Anterior cingulate cortex (tissue), 58 donors: ENCODE measurements around the gene INHBB.
A peak's percentile ranks its signal among the peaks of the same experiment; 100 is the strongest.

Experiments used
- DNase-seq, 58 donors: peaks; one replicate each; lab custom pipeline; 2025; lab: John Stamatoyannopoulos, UW

The INHBB gene

DNA sequence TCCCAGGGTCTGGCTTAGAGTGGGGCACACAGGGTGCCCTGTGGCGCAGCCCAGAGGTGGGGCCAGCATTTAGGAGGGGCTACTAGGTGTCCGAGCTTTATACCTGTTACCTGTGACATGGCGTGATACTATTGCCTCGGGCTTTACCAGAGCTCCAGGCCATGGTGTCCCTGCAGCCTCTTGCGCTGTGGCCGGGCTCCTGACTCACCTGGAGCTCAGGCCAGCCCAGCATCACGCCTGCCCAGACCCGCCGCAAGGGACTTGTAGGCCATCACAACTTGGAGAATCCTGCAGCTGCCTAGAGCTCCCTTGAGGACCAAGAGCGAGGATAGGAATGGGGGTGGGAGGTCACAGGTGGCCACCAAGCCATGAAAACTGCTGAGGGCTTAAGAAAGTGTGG is 8.0 kb downstream of the INHBB start:
- DNase-seq = no peak

DNA sequence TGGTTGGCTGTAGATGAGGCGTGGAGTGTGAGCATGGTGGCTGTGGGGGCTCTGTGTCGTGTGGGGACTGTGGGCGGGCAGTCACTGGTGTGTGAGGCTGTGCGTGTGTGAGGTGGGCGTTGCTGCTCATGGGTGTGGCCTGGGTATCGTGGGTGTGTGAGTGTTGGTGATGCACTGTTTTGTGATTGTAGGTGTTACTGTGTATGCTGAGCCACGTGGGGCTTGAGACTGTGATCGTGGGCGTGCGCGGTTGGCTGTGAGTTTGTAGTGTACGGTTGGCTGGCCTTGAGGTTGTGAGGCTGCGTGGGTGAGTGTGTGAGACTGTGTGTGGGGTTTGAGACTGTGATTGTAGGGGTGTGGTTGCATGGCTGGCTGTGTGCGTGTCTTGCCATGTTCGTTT is 8.5 kb downstream of the INHBB start:
- DNase-seq = peak in 14 of 58 donors; percentile 12 to 58 (median 26)

DNA sequence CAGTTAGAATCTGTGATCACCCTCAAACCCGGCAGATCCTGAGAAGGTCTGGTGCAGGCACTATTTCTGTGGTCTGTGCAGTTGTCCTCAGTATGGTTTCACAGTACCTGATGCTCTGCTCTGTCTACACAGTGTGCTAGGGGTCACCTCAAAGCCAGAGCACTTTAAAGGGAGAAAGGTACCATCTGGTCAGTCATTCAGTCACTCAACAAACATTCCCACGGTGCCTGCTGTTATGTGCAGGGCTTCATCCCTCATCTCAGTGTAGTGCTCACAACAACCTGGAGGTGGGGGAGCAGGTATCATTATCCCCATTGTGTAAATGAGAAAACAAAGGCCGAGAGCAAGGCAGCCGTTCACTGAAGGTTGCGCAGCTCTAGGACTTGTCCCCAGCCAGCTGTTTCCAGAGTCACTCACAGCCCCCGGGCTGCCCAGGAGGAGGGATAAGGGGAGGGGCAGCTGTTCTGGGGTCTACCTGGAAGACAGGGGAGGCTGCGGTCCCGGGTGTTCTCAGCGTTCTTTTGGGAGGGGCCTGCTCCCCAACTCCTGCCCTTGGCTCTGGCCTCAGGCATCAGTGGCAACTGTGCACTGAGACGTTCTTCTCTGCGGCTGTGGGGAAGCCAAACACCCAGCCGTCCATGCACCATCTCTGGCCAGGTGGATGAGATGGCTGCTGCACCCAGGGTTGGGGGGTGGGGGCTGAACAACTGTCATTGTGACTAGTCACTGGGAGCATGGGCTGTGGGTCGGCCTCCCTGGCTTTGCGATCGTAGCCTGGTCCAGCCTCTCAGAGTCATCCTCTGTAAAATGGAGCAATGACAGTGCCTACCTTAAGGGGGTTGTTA is 9.2 kb downstream of the INHBB start:
- DNase-seq = no peak

DNA sequence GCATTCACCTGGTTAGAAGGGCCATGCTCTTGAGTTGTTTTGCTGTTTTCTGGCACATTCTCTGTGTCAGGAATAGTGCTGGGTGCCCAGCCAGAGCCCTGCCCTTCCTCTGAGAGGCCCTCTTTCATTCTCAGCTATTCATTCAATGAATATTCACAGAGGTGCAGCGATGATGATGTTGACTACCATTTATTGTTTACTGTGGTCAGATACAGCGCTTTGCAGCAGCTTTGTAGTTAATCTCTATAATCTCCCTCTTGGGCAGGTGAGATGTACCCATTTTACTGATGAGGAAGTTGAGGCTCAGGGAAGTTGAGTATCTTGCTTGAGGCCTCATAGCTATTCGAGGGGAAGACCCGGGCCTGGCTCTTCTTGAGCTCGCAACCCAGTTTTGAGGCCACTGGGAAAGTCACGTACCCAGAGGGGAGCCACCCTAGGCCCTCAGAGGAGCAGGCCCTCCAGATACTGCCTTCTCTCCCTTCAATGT is 9.9 kb downstream of the INHBB start:
- no peak for DNase-seq

DNA sequence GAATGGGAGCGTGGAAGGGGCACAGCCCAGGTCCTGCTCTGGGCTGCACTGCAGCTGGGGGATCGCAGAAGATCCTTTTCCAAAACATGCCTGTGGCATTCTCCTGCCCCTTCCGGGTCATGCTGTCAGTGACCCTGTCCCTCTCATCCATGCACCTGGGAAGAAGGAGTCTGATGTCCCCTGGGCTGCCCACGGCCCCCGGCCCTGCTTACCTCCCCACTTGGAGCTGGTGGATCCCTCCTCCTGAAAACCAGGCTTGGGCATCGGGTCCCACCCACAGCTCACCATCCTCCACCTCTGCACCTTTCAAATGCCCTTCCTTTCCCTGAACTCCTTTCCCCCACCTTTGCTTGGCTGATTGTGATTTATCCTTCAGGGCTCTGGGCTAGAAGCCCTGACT is 11.8 kb downstream of the INHBB start:
- DNase-seq = no peak

DNA sequence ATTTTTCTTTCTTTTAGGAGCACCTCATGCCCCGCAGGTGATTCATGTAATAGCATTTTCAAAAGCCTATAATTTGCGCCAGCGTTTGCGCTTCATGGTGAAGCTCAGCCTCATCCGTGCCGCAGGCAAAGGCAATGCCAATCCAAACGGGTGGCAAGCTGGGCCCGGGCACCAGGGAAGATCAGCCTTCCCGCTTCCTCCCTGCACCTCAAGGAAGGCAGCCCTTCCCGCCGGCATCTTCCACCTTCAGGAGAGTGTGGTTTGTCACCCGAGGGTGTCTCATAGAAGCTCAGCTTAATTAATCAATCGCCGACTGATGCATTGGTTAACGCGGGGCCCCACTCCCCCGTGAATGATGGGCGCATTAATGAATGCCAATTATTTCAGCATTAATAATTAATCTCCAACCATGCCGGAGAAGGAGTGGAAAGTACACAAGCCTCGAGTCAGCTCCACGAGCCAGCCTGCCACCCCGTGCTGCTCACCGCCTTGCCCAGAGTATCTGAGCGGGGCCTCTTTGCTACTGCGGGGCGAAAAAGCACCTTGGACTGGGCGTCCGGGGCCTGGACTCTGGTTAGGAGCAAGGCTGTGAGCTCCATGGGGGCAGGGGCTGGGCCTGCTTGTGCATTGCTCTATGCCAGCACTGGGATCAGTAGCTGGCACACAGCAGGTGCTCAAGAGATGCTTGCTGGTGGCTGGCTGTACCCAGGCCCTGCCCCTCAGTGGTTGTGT is 13.0 kb downstream of the INHBB start:
- DNase-seq = no peak

DNA sequence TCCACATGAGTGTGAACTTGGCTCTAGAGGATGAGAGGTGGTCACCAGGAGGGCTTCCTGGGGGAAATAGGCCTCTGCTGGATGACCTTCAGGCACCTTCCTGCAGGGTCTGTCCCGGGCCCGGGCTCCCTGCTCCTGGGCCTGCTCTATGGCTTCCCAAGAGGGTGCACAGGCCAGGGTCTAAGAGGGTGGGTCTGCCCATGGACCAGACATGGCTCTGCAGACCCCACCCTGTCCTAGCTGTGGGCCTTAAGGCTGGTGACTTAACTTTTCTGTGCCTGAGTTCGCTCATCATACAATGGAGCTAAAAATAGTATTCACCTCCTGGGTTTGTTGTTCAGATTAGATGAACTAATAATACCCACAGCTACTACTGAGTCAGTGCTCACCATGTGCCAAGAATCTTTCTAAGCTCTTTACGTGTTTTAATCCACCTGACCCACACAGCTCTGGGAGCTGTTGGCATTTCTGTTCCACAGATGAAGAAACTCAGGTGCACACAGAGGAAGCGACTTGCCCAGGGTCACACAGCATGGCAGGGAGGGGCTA is 14.4 kb downstream of the INHBB start:
- no peak for DNase-seq

DNA sequence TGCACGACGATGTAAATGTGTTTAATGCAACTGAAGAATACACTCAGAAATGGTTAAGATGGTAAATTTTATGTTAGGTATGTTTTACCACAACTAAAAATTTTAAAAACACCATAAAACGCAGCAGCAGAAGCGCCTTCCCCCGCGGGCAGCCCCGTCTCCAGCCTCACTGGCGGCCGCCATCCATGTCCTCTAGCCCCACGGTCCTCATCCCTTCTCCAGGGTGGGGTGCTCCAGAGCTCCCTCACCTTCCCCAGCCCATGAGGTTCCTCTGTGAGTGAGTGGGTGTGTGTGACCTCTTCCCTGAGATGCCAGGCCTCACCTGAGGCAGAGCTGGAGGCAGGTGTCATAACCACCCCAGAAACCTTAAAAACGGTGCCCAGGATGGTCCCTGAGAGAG is 17.0 kb downstream of the INHBB start:
- DNase-seq = no peak

DNA sequence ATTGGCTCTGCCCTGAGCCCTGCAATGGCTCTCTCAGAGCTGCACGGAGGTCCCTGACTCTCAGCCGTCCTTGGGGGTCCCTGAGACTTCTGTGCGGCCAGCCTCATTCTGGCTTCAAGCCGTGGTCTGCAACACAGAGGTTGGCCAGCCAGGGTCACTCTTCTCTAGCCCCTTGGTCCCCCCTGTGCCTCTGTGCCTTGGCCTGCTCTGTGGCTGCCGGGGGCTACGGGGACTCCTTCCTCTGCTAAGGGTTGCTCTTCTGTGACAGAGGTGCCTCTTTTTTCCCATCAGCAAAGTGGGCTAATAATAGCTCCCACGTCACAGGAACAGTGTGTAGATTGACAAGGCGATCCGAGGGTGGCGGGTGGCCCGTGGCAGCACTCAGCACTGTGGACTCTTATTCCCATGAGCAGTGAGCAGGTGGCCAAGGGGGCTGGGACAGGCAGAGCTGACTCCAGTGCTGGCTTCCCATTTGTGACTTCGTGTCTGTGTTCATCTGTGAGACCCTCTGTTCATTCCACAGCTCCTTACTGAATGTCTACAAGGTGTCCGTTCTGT is 19.4 kb downstream of the INHBB start:
- DNase-seq = no peak

DNA sequence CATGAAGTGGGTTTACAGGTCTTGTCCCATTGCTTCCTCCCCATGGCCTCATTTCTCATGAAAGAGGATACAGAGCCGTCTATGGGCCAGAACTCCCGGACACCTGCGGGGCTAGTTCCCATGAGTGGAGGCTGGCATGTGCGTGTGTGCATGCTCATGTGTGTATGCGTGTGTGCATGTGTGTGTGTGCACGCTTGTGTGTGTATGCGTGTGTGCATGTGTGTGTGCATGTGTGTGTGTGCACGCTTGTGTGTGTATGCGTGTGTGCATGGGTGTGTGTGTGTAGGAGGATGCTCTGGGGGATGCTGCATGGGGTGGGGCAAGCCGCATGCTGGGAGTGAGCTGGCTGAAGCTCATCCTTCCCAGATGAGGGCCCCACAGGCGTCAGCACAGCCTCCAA is 20.8 kb downstream of the INHBB start:
- DNase-seq = no peak

DNA sequence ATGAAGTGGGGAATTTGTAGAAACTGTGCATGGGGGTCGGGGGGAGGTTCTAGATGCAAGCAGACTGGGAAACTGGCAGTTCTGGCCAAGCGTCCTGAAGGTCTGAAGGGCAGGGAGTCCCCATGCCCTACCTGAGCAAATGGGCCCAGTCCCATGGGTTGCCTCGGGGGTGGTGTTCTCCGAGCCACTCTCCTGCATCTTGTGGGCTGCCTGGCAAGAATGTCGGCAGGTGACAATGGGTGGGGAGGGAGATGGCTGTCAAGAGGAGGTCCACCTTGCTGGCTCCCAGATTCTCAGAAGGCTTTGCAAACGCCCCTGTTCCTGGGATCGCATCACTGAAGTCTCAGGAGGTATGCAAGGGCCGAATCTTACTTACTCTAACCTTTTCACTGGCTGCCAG is 21.3 kb downstream of the INHBB start:
- no peak for DNase-seq

DNA sequence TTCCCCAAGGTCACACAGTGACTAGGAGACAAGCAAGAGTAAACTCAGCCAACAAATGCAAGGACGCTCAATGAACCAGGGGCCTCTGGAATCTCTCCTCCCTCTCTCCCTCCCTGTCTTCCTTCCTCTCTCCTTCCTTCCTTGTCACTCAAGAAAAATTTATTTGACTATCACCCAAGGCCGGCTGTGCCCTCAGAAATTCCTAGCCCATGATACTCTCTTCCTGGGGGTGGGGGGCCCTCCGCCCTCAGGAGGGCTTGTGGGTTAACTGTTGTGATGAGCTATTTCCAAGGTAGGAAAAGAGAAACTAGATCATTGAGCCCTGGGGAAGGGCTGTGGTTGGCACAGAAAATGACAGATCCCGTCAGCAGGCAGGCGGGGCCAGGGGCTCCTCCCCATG is 21.7 kb downstream of the INHBB start:
- DNase-seq = no peak

DNA sequence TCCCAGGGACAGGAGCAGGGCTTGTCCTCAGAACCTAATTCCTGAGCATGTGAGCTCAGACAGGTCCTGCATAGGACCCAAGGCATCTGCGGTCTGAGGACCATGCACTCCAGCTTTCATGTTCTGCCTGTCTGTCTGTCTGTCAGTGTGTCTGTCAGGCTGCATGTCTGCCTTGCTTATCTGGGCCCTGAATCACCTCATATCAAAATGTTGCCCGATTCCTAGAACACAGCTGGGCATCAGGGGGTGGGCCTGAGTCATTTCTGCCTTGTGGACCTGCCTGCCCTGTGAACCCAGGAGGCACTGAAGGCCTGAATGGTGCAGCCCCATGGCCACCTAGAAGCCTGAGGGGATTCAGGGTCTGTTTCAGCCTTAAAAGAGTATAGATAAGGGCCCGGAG is 22.1 kb downstream of the INHBB start:
- DNase-seq = no peak

DNA sequence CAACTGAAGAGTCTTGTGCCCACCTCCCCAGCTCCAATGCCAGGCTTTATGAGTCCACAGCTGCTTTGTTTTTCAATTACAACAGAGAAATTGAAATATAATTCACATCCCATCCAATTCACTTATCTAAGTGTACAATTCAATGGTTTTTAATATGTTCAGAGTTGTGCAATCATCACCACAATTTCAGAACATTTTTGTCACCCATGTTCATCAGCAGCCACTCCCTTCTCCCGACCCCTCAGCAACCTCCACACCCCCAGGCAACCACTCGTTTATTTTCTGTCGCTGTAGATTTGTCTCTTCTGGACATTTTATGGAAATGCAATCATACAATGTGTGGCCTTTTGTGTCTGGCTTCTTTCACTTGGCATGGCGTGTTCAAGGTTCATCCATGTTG is 23.3 kb downstream of the INHBB start:
- DNase-seq = no peak

DNA sequence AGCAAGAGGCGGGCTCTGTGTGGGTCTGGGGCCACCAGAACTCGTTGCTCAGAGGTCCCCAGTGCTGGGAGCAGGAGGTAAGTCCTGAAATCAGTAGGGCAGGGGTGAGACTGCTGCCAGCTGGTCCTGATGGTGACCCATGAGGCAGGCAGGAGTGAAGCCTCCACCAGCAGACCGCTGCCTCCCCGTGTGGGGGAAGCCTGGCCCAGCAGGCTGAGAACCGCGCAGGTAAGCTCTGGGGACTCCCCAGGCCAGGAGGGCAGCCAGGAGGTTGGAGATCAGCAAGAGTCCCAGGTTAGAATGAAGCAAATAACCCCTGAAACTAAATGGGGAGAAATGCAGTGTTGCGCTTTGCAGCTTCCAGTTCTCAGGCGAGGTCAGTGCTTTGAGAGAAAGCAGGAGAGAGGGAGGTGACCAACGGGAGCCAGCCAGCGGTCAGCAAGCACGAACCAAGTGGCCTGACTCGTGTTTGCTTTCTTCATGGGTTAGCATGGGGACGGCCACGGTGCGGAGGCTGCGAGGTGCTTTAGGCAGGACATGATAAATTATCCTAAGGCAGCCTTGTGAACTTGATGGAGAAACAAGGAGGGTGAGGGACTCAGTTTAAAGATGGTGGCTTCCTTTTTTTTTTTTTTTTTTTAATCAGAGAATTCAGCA is 26.2 kb downstream of the INHBB start:
- no peak for DNase-seq

DNA sequence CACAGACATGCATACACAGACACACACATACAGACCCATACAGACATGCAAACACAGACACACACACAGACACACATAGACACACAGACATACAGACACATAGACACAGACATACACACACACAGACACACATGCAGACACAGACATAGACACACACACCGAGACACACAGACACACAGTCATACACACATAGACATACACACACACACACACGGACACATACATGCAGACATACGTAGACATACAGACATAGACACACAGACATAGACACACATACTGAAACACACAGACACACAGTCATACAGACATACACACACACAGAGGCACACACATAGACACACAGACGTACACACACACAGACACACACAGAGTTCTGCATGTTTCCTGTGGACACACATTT is 26.9 kb downstream of the INHBB start:
- DNase-seq = no peak

DNA sequence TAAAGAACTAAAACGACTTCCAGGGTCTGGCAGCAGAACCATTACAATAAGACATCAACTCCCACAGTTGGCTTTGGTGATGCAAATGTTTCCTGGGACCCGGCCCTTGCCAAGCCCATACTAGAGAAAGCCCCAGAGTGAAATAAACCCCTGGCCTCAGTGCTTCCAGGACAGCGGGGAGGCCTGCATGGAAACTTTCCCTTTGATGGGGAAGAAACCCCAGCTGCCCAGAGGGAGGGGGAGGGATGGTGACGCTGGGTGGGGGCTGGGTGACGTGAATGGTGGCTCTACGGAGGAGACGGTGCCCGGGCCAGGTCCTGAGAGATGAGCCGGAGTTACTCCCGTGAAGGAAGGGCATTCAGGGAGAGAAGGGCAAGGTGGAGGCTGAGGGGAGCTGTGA is 27.5 kb downstream of the INHBB start:
- no peak for DNase-seq

DNA sequence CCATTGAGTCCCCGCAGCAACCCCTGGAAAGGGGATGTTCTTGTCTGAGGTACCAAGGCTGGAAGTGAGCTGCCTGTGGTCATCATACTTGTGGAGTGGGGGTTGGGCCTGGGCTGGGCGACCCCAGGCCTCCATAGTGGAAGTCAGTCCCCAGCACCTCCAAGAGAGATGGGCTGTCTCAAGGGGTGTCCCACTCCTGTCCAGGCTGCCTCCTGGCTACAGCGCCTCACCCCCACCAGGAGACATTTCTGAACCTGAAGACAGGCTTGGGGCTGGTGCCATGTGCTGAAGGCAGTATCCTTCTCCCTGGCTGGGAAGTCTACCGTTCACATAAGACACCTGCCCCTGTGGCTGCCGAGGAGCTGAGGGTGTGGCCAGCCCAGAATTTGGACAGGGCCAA is 28.9 kb downstream of the INHBB start:
- no peak for DNase-seq

DNA sequence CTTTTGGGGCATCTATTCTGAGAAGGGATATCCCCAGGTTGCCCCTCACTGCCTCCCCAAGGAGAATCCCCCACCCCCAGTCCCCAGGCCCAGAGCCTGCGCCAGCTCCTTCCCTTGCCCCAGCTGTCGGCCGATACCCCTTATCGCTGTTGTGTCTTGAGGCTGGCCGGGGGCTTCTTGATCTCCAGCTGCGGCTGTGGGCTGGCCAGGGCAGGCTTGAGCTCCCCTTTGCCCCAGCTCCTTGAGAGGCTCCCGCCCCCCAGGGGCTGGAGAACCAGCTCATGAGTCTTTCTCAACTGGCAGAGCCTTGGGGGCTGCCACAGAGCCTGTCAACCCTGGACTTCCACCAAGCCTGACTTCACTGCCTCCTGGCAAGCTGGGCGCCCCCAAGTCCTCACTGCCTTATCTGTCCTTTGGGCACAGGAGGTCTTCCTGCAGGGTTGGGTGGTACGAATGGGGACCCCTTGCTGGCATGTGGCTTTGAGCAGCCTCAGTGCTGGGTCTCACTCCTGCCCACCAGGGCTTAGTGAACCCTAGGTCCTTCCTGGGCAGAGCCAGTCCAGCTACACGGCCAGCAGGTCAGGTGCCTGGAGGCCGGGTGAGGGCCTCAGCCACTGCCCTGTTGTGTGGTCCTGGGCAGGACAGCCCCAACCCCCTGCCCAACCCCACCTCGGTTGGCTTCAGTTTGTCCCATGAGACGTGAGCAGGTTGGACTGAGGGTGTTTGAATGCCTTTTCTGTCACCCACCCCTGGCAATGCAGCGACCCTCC is 29.5 kb downstream of the INHBB start:
- no peak for DNase-seq

DNA sequence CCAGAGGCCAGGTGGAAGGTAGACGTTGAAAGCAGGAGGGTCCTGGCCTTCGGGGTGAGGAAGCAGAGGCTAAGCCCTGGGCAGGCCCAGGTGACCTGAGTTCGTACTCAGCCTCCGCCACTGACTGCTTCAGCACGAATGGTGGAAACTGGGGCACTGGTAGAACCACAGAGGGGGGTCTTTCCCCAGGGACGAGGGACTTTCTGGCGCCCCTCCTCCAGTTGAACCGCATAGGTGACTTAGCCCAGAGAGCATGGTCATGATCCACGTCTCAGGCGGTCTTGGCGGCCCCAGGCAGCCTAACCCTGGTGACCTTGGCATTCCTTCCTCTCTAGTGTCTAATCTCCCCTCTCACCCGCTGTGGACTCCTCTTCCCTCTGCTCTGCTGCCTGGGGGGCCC is 30.2 kb downstream of the INHBB start:
- DNase-seq = no peak
